BE2C (cell line): Measurements from ENCODE around the gene NCOA5.

Experiments used
- DNase-seq: peaks from one replicate; pipeline ENCODE4 v3.0.0-alpha.2; 2020
- H3K27me3 ChIP-seq: fragments of 250-450 bp; sonication (Bioruptor Pico); 2 replicates; pipeline ENCODE4 v1.5.1; 2020; ENCODE audit warnings: mild to moderate bottlenecking
- H3K36me3 ChIP-seq: fragments of 250-450 bp; sonication (Bioruptor Pico); 2 replicates; pipeline ENCODE4 v1.5.1; 2020; ENCODE audit warnings: mild to moderate bottlenecking
- H3K4me1 ChIP-seq: fragments of 250-450 bp; sonication (Bioruptor Pico); 2 replicates; pipeline ENCODE4 v1.5.1; 2020
- H3K4me3 ChIP-seq: 2 replicates; pipeline ENCODE4 v1.5.1; 2011; ENCODE audit warnings: low read depth, low read length
- H3K9me3 ChIP-seq: fragments of 250-450 bp; sonication (Bioruptor Pico); 2 replicates; pipeline ENCODE4 v1.5.1; 2020
- CTCF ChIP-seq: IDR thresholded peaks from 2 replicates; pipeline ENCODE4 v1.5.1; 2012; ENCODE audit warnings: mild to moderate bottlenecking, low read depth, low read length

The NCOA5 gene

GRCh38 chr20:46081074-46081473, 8.7 kb downstream of the NCOA5 start:
- H3K9me3 ChIP-seq, result no peaks in the 10 kb centered on the region
- no peaks in the 10 kb centered on the region; the same call in 1 of the 2 replicates for H3K27me3 ChIP-seq
- H3K36me3 ChIP-seq, result peaks cover 16% of the 10 kb centered on the region
- peaks cover 3% of the 10 kb centered on the region for H3K4me1 ChIP-seq
- DNase-seq, result no peak
- no peak overlapping the region for H3K4me3 ChIP-seq
- no peak for TF ChIP-seq CTCF

GRCh38 chr20:46078954-46079353, 10.8 kb downstream of the NCOA5 start:
- no peak for TF ChIP-seq CTCF
- no peak for DNase-seq
- Histone ChIP-seq H3K36me3 (peaks cover 30% of the 10 kb centered on the region), H3K27me3 (no peaks in the 10 kb centered on the region; the same call in 1 of the 2 replicates), H3K4me1 (peaks cover 3% of the 10 kb centered on the region), H3K9me3 (no peaks in the 10 kb centered on the region), H3K4me3 (no peak overlapping the region)

DNA sequence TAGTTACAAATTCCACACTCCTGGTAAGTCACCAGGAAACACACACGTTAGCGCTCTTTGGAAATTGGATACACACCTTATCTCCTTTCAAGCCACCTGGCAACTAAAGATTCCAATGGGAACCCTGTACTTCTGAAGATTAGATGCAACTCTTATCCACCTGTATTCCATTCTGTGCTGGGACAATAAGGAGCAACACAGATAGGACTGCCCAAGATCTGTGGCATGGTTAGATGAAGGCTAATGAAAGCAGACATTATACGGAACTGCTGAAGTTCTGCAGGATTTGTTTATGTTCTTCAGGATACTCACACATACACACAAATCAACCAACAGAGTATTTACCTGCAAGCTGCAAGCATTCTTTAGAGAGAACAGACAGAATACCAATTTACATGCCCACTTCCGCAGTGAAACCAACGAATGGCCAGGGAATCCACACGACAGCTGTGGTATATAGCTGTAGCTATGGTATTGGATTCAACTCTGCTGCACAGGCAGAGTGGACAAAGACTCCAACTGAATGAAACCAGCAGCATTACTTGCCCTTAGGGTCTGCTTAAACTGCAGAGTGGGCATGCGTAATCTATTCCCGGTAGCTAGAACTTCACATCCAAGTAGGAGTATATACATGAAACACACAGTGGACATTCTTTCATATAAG, 12.0 kb downstream of the NCOA5 start:
- DNase-seq, result no peak
- Histone ChIP-seq H3K4me1 (no peaks in the 10 kb centered on the region; the same call in 1 of the 2 replicates), H3K4me3 (no peak overlapping the region), H3K36me3 (peaks cover 30% of the 10 kb centered on the region), H3K9me3 (no peaks in the 10 kb centered on the region), H3K27me3 (no peaks in the 10 kb centered on the region; the same call in 1 of the 2 replicates)
- TF ChIP-seq CTCF, result no peak

- DNase-seq, result no peak
- no peak overlapping the region for H3K4me3 ChIP-seq
- no peaks in the 10 kb centered on the region; the same call in 1 of the 2 replicates for H3K27me3 ChIP-seq
- TF ChIP-seq CTCF, result no peak
- peaks cover 30% of the 10 kb centered on the region for H3K36me3 ChIP-seq
- no peaks in the 10 kb centered on the region for H3K4me1 ChIP-seq
- no peaks in the 10 kb centered on the region for H3K9me3 ChIP-seq
Measured at GRCh38 chr20:46076806-46077205, 13.0 kb downstream of the NCOA5 start.

DNA sequence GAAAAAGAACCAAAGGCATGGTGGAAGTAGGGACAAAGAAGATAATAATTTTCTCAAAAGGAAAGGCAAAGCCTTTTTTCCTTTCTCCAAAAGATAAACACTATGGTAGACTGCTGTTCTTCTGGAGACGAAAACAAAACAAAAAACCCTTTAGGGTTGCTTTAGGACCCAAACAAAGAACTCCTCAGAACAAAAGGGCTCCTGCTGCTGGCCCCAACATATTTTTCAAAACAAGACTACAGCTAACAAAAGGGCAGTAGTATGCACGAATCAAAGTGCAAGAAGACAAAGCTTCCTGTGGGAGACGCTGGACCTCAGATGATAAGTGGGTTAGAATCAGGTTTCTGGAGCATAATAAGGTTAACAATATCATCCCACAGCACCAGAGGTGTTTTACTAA, 15.8 kb downstream of the NCOA5 start:
- no peak for DNase-seq
- Histone ChIP-seq H3K9me3 (no peaks in the 10 kb centered on the region), H3K36me3 (peaks cover 43% of the 10 kb centered on the region), H3K27me3 (no peaks in the 10 kb centered on the region; the same call in 1 of the 2 replicates), H3K4me3 (no peak overlapping the region), H3K4me1 (no peaks in the 10 kb centered on the region)
- no peak for TF ChIP-seq CTCF

DNA sequence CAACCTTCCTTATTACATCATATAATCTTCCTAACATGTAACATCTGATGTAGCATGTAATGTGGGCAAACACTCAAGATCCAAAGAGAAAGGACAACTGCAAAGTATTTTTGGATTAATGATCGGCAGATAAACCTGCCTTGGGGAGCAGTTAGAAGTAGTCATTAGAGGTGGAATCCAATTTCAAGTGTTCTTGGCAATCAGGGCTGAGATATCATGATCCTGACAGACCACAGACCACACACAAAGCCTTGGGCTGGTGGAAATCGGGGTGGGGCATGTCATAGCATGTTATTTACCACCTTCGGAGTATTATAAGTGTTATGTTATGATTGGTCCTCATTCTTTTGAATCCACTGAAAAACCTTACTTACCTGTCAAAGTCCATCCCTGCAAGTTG, 16.3 kb downstream of the NCOA5 start:
- TF ChIP-seq CTCF, result no peak
- DNase-seq, result no peak

More for the DNA sequence above, 16.3 kb downstream of the NCOA5 start:
- Histone ChIP-seq H3K4me1 (no peaks in the 10 kb centered on the region), H3K36me3 (peaks cover 43% of the 10 kb centered on the region), H3K4me3 (no peak overlapping the region), H3K9me3 (no peaks in the 10 kb centered on the region), H3K27me3 (no peaks in the 10 kb centered on the region; the same call in 1 of the 2 replicates)
